SH-SY5Y (cell line): Measurements from ENCODE around the gene MAPK6.

ENCODE experiments used
- GATA2 ChIP-seq: IDR thresholded peaks from 2 replicates; pipeline ENCODE4 v1.6.1; 2011; ENCODE audit warnings: mild to moderate bottlenecking, low read depth, low read length
- GATA3 ChIP-seq: IDR thresholded peaks from 2 replicates; pipeline ENCODE4 v1.6.1; 2011; ENCODE audit warnings: low read depth, mild to moderate bottlenecking, low read length, moderate library complexity

Gene MAPK6

GRCh38 chr15:52021892-52022540 lies 3.0 kb downstream of the MAPK6 start:
- TF ChIP-seq GATA2 (no peak), GATA3 (no peak)

- TF ChIP-seq GATA2 = no peak
- no peak for TF ChIP-seq GATA3
Observed at GRCh38 chr15:52023169-52023922, 4.3 kb downstream of the MAPK6 start.

GRCh38 chr15:52028431-52029093 lies 9.5 kb downstream of the MAPK6 start:
- TF ChIP-seq GATA3 (no peak), GATA2 (no peak)

- TF ChIP-seq GATA3 (no peak), GATA2 (no peak)
Observed at GRCh38 chr15:52030010-52030409, 11.0 kb downstream of the MAPK6 start.

GRCh38 chr15:52031556-52031955 lies 12.5 kb downstream of the MAPK6 start:
- TF ChIP-seq GATA2 = no peak
- TF ChIP-seq GATA3 = no peak

GRCh38 chr15:52037889-52038505 lies 19.0 kb downstream of the MAPK6 start:
- TF ChIP-seq GATA2 = no peak
- TF ChIP-seq GATA3 = no peak

GRCh38 chr15:52039925-52040781 lies 21.1 kb downstream of the MAPK6 start:
- TF ChIP-seq GATA3 (no peak), GATA2 (no peak)

GRCh38 chr15:52042051-52042851 lies 23.2 kb downstream of the MAPK6 start:
- TF ChIP-seq GATA2 = no peak
- TF ChIP-seq GATA3 = no peak

GRCh38 chr15:52050416-52050815 lies 31.4 kb downstream of the MAPK6 start:
- TF ChIP-seq GATA2 (no peak), GATA3 (no peak)

- TF ChIP-seq GATA3 (no peak), GATA2 (no peak)
Observed at GRCh38 chr15:52052066-52052935, 33.3 kb downstream of the MAPK6 start.

GRCh38 chr15:52054381-52054780 lies 35.4 kb downstream of the MAPK6 start:
- TF ChIP-seq GATA2 = no peak
- no peak for TF ChIP-seq GATA3

- TF ChIP-seq GATA3 (no peak), GATA2 (no peak)
Observed at GRCh38 chr15:52056001-52056400, 37.0 kb downstream of the MAPK6 start.
